GM03348 (cell line): ENCODE measurements around the gene ZNF627.
"Not testable (repeated sequence)": the region's sequence is repeated elsewhere in the genome, so short reads cannot be mapped to it uniquely, and the experiment has no call there.

ENCODE experiments used
- DNase-seq: peaks from one replicate; pipeline ENCODE4 v3.0.0; 2012; ENCODE audit warnings: low spot score

The ZNF627 gene

DNA sequence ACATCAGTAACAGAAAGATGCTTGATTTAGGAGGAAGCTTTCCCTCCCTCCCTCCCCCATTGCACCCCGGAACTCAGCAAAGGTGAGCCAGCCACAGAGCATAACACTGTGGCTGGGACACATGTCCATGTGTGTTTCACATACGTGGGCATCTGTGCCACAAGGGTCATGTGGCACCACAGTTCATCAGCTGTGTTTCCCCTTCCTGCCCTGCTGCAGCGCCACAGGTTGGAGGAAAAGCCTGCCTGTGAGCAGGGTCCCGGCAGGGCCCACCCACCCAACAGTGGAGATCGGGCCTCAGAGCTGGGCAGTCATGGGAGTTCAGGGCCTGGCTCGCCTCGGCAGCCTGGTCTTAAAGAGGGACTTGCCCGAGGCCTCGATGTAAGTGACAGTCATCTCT, 22.6 kb upstream of the ZNF627 start:
- no peak for DNase-seq

GRCh38 chr19:11576227-11576626, 21.1 kb upstream of the ZNF627 start:
- no peak for DNase-seq

DNA sequence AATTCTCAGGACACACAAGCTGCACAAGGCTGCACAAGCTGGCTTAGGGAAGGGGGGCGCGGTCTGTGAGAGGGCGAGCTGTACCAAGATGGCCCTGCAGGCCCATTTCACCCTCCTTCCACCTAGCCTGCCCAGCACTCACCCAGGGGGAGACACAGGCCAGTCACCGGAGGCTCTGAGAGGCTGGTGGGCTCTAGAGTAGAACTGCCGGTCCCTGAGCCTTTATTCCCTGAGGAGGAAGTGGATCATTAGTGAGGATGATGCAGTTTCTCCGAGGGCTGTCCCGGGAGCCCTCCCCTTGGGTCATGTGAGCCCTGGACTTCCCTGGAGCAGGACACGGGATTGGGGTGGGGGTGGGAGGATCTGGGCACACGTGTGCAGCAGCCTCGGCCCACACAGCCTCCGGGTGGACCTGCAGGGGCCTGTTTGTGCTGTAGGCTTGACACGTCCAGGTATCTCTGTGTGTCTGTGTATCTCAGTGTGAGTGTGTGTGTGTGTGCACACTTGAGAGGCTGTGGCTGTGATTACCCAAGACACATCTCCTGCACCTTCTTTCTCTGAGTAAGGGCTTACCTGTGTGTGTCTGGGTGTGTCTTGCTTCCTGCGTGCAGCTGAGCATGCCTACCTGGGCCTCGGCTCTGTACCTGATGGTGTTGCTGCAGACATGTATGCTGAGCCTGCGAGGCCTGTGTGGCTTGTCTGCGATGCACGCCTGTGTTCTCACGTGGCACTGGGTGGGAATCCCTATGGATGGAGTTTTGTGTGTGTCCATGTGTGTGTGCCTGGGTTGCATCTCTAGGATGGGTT, 19.6 kb upstream of the ZNF627 start, which contains the start of gene ACP5:
Gene ACP5 (minus strand): TSS at position 195 of the 807 bp plus-strand sequence. CDS start 328 bp downstream, outside the sequence.
- no peak for DNase-seq

- DNase-seq: no peak
Observed at GRCh38 chr19:11578258-11579142, 18.8 kb upstream of the ZNF627 start.

- DNase-seq: no peak
Observed at GRCh38 chr19:11580116-11580515, 17.2 kb upstream of the ZNF627 start.

DNA sequence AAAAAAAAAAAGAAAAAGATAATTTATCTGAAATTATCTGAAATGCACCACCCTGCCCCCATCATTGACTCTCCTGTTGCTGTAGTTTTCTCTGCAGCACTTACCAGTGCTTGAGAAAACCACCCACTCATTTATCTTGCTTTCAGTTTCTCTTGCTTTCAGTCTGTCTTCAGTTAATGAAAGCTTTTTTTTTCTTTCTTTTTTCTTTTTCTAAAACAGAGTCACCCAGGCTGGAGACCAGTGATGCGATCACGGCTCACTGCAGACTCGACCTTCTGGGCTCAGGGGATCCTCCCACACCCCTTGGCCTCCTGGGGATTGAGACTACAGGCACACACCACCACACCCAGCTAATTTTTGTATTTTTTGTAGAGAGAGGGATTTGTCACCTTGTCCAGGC, 15.5 kb upstream of the ZNF627 start:
- peak; percentile 37 for DNase-seq

DNA sequence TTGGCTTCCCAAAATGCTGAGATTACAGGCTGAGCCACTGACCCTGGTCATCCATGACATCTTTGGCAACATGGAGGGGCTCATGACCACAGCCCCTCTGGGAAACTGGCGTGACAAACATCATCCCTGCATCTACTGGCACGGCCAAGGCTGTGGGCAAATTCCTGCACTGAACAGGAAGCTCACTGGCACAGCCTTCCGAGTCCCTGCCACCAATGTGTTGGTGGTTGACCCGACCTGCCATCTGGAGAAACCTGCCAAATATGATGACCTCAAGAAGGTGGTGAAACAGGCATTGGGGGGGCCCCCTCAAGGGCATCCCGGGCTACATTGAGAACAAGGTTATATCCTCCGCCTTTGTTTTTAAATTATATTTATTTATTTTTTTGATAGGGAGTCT, 11.0 kb upstream of the ZNF627 start:
- no peak for DNase-seq

GRCh38 chr19:11587302-11587974, 9.8 kb upstream of the ZNF627 start:
- peak; percentile 88 for DNase-seq

GRCh38 chr19:11587975-11588631, 9.2 kb upstream of the ZNF627 start:
- DNase-seq: no peak

- DNase-seq: no peak
Observed at GRCh38 chr19:11594084-11594483, 3.2 kb upstream of the ZNF627 start.

GRCh38 chr19:11596156-11596555, 1.1 kb upstream of the ZNF627 start:
- DNase-seq: no peak

DNA sequence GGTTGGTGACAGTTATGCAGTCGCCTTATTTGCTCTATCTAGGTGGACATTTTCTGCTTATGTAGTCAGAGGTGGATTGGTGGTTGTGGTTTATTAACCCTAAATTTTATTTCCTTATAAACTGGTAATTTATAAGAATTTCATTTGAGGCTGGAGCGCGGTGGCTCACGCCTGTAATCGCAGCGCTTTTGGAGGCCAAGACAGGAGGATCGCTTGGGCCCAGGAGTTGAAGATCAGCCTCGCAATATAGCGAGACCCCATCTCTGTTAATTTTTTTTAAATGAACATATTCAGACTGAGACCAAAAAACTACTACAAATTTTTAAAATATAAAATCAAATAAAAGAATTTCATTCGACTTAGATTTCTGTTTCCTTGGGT, 810 bp downstream of the ZNF627 start:
- no peak for DNase-seq

DNA sequence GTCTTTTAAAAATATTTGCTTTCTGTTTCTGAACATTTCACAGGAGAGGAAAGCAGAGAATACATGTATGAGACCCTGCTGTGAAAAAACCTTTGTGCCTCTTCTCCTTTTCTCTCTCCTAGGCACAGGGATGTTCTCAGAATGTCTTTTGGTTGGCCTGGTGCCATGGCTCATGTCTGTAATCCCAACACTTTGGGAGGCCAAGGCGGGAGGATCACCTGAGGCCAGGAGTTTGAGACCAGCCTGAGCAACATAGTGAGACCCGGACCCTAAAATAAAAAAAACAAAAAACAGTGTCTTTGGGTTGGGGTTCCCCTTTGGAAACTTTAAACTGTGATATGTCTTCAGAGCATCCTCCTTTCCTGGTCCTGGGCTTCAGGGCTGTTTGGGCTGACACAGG, 1.5 kb downstream of the ZNF627 start:
- DNase-seq: no peak

GRCh38 chr19:11599704-11600103, 2.4 kb downstream of the ZNF627 start:
- not testable (repeated sequence) for DNase-seq

- no peak for DNase-seq
Observed at GRCh38 chr19:11606484-11606883, 9.2 kb downstream of the ZNF627 start.

GRCh38 chr19:11611730-11612129, 14.4 kb downstream of the ZNF627 start:
- DNase-seq: no peak

DNA sequence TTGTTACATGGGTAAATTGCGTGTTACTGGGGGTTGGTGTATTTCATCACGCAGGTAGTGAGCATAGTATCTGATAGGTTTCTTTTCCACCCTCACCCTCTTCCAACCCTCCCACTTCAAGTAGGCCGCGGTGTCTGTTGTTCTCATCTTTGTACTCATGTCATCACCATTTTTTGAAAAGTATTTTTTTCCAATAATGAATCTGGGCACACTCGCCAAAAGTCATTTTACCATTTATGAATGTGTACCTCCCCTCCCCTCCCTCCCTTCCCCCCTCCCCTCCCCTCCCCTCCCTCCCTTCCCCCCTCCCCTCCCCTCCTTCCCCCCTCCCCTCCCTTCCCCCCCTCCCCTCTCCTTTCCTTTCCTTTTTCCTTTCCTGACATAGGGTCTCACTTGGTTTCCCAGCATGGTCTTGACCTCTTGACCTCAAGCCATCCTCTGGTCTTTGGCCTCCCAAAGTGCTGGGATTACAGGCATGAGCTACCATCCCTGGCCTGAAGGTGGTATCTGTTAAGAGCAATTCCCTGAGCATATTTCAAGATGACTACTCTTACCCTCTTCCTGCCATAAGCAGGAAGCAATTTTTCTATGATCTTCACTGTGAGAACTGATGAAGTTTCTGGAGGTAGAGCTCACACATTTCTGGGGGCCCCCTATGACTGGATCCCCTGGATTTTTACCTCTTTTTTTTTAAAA, 15.7 kb downstream of the ZNF627 start:
- no peak for DNase-seq

DNA sequence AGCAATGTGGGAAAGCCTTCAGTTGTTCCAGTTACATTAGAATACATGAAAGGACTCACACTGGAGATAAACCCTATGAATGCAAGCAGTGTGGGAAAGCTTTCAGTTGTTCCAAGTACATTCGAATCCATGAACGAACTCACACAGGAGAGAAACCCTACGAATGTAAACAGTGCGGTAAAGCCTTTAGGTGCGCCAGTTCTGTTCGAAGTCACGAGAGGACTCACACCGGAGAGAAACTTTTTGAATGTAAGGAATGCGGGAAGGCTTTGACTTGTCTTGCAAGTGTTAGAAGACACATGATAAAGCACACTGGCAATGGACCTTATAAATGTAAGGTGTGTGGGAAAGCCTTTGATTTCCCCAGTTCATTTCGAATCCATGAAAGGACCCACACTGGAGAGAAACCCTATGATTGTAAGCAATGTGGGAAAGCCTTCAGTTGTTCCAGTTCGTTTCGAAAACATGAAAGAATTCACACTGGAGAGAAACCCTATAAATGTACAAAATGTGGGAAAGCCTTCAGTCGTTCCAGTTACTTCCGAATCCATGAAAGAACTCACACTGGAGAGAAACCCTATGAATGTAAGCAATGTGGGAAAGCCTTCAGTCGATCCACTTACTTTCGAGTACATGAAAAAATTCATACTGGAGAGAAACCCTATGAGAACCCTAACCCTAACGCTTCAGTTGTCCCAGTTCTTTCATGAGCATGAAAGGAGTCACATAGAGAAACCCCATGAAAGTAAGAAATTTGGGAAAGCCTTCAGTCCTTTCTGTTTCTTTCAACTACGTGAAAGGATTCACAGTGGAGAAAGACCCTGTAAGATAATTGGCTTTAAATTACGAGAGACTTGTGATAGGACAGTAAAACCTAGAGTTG, 20.1 kb downstream of the ZNF627 start:
- no peak for DNase-seq

DNA sequence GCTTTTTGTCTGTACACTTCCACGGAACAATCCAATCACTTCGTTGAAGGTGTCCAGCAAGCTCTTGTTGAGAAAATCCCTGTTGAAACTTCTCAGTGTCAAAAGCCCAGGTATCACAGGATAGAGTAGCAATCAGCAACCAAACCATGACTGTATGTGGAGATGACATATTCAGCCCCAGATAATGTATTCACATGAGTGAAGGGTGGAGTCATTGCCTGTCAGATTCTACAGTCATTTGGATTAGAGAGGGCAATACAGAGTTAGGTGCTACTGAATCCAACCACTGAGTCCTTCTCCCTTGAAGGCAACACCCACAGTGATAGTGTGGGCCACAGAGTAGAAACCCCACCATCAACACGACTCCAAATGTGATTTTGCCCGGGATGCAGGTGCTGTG, 23.3 kb downstream of the ZNF627 start:
- no peak for DNase-seq

- DNase-seq: not testable (repeated sequence)
Observed at GRCh38 chr19:11622401-11622800, 25.1 kb downstream of the ZNF627 start.
